Amniotic epithelial cell (primary cell): ENCODE measurements around the gene DPF3.

ENCODE experiments used
- DNase-seq: peaks from one replicate; pipeline ENCODE4 v3.0.0-alpha.2; 2010; ENCODE audit warnings: low read depth

Gene DPF3

DNA sequence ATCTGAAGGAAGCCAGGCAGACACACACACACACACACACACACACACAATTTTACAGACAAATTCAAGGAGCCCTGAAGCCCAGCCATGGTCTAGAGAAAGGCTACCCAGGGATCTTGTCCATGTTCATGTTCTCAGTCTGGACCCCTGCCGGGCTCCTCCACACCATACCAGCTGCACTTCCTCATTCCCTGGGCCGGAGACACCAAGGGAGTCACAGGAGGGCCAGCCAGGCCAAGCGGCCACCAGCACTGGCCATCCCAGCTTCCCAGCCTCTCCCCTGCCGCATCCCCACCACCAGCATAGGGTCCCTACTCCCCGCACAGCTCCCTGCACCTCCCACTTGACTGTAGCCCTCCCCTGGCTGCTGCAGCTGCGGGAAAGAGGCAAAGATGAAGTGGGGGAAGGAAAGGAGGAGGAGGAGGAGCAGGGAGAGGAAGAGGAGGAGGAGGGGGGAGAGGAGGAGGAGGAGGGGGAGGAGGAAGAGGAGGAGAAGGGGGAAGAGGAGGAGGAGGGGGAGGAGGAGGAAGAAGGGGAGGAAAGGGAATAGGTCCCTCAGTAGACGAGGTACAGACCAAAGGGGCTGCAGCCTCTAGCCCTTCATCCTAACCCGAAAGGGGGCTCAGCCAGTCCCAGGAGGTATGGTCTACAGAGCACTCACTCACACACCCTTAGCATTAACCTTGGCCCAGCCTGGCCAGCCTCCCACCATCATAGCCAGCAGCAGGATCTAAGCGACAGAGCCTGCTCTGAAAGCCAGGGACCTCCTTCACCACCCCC, 293.2 kb downstream of the DPF3 start:
- no peak for DNase-seq

DNA sequence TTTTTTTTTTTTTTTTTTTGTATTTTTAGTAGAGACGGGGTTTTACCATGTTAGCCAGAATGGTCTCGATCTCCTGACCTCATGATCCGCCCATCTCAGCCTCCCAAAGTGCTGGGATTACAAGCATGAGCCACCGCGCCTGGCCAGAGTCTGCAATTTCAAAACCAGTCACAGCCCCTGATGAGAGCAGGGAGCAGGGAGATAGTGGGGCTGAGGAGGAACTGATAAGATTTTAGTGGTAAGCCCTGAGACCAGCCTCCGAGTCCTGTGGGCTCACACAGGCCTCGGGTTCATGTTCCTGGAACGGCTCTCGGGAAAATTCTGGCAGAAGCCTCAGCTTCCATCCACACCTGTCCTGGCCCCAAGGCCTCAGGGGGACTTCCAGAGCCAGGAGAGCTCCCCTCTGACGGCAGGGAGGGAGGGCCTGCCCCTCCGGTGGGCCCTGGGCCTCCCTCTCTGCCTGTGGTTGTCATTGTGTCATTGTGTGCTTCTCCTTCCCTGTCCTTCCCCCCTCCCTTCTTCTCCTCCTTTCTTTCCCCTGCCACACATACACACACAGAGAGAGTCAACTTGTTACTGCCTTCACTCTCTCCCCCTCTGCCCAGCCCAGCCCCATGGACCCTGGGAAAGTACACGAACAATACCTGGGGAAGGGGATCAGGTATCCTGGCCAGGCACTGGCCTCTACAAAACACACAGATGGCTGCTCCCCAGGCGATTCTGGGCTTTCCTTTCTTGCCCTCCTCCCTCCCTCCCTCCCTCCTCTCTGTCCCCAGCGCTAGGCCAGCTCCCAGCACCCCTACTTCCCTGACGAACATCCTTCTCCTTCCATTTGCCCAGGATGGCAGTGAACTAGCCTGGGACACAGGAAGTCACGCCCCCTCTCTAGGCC, 294.1 kb downstream of the DPF3 start:
- peak; percentile 55 for DNase-seq

DNA sequence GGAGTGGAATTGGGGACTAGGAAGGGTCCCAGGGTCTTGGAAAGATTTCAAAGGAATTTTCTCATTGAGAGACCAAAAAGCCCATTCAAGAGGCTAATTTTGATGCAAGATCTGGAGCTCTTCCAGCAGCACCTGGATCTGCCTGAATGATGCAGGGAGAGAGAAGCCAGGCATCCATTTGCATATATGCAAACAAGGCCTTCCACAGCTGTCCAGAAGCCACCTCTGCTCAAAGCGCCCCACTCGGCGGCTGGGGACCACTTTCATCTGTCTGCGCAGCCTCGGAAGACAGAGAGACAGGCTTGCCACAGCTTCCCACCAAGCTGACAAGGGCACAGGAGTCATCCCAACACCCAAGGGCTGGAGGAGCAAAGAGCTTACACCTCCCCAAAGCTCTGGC, 295.6 kb downstream of the DPF3 start:
- DNase-seq, result no peak

DNA sequence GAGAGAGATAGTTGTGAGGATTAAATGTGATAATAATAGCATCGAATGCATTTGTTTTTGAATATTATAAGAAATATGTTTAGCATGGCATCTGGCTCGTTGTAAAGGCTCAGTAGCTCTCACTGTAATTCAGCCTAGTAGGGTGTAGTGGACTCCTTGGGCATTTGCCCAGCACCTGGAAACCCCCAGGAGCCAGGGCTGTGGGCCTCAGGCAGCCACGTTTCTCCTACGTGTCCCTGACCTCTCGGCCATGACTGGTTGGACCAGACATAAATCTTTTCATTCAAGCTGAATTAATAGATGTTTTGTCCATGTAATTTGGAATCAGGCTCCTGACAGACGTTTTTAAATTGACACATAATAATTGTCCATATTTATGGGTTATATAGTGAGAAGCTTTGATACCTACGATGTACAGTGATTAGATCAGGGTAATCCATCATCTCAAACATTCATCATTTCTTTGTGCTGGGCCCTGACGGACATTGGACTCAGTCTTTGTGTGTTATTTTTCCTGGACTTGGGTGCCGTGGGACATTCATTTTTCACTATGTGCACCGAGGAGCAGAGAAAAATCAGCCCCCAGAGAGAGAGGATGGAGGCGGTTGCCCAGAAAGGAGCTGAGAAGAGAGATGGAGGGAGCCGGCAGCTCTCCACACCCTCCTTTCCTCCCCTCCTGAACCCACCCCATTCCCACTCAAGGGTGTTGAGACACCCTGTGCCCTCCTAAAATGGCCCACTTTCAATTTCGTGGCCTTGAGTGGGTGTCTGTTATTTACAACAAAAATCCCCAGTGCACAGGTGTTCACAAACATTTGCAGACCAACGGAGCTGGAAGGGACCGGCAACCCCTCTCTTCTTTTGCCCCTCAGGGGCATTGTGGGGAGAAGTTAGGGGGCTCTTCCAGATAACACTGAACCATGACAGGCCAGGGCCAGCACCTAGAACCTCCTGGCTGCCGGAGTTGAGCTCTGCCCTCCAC, 296.4 kb downstream of the DPF3 start:
- no peak for DNase-seq

DNA sequence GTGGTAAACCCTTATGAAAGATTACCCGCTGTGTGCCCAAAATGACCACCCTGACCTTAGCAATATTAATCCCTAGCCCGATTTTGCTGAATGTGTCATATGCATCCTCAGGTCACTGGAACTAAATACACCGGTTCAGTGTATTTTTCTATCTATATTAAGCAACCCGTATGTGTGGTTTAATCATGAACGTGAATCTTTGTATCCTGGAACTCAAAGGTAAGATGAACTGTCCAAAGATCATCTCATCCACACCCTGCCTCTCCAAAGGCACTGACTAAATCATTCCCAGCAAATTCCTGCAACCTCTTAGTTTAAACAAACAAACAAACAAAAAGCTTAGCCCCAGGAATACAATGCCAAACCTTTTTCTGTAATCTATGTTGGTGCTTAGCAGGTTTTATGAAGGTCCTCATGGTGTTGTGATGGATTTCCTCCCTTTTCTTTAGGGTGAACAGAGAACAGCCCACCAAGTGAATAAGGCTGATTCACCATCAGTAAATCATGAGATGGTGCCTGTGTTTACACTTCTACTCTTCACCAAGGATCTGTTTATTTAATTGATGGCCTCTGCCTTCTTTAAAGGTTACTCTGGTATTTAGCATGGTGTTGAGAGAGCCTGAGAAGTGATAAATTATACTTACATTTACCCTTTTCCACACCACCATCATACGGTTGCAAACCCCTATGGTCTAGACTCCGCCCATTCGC, 298.6 kb downstream of the DPF3 start:
- DNase-seq, result no peak

DNA sequence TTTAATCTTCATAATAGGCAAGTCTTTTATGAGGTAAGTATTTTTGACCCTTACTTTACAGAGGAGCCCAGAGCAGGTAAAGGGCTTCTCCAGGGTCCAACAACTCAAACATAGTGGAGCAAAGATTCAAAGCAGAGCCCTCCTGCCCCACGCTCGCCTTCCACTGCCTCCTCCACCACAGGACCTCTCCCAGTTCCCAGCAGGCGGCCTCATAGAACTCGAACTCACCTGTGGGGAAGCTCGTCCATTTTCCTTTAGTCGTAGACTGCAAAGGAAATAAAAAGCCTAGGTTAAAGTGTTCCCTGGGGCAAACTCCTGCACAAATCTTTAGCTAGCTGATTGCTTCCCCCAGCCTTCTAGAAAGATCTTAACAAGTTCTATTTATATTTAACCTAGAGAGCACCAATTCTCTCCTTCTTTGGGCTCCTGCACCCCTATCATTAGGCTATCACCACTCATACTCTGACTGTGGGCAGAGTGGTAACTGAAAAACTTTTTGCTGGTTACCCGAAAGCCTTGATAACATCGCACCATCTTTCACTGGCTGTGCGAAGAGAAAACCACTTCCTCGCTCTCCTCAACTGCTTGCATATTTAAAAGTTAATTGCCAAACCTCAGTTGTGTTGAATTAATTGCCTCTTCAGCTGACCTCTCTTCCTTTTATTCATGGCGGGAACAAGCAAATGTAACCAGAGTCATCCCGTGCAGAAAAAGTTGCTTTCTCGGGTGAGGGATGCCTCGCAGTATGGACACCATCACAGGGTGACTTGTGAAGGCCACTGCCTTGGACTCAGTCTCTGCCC, 299.6 kb downstream of the DPF3 start:
- DNase-seq, result no peak

DNA sequence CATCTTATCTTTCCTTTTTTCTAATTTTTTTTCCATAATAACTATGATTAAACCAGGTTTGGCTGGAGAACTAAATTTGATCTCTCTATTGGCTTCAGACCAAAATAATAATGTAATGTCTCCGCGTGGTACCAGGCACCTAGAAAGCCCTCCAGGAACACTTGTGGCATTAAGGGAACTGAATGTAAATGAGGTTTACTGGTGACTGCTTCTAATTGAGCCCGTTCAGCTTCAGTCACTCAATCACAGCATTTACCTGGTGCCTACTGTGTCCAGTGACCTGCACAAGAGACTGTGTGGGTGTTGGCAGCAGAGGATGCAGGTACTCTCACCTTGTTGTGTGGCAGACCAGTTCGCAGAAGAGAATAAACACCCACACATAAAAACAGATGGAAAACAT, 302.5 kb downstream of the DPF3 start:
- DNase-seq, result no peak

DNA sequence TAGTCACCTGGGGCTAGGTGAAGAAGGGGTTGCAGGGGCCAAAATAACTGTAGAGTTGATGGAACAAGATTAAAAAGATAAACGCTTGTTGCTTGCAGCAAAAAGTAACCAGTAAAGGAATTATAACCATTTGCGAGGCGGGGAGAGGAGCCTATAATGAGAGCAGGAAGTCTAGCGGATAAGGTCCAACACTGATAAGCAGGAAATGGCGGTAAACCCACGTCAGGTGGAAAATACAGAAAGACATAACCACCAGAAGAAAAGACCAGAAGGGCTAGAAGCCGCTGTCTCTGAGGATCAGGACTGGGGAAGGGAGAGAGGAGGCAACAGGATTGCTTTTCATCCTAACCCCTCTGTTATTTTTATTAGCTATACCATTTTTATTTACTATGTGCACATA, 303.3 kb downstream of the DPF3 start:
- DNase-seq, result no peak

DNA sequence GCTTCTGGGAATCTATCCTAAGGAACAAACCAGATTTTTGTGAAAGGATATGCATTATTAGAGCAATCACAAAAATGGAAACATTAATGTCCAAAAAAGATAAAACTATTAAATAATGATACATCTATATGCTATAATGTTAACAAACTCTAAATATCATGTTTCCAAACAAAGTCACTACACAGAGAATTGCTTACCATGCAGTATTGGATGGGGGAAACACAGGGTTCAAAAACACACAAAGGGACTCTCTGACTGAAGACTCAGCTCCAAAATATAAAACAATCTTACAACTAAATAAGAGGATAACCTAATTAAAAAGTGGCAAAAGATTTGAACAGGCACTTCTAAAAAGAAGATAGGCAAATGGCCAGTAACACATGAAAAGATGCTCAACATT, 304.2 kb downstream of the DPF3 start:
- no peak for DNase-seq

DNA sequence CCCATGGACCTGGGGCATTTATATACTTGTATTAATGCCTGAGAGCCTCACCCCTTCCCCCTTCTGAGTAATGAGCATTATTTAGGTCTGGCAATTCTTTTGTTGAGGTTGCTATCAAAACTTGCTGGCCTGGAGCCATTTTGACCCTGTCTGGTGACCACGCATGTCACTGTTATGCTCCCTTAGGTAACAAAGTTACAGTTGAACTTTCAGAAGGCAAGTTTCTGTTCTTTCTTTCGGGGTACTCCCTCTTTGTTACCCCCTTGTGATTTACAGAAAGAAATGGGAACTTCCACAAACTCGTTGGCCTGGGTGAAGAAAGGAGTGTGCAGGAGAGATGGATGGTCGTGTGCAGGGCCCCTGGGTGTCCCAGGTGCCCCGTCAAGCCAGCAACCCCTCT, 305.4 kb downstream of the DPF3 start:
- no peak for DNase-seq

DNA sequence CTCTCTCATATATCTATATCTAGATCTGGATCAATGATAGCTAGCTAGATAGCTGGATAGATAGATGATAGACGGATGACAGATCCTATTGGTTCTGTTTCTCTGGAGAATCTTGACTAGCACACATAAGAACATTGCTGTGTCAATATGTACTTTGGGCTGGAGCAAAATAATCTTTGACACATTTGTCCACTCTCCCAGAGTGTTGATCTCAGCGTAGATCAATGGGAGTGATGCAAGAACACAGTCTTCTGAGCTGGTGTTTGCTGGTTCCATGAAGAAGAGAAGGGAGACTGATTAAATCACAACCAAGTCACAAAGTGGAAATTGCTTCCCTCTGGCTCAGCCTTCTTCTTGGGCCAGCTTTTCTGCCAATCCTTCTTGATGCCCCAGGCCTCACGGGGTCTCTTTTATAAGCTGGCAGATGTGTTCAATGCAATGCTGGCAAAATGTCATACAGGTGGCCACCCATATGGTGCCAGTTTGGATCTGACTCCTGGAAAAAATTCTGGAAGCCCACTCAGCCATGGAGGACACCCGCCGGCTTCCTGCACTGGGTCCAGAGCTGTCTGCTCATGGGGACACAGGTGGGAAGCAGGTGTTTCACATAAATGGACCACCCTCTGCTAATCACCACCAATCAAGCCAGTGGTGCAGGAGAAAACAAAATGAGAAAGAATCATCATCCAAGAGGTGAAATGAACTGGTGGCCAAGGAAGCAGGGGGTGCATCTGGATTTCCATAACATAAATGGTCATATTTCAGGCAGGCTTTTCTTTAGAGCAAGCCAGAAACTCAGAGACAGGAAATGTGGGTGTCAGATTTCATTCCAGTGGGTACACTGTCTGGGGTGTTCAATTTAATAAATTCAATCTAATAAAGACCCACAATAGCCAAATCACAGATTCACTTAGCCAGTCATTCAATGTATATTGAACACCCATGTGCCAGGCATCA, 310.3 kb downstream of the DPF3 start:
- no peak for DNase-seq

DNA sequence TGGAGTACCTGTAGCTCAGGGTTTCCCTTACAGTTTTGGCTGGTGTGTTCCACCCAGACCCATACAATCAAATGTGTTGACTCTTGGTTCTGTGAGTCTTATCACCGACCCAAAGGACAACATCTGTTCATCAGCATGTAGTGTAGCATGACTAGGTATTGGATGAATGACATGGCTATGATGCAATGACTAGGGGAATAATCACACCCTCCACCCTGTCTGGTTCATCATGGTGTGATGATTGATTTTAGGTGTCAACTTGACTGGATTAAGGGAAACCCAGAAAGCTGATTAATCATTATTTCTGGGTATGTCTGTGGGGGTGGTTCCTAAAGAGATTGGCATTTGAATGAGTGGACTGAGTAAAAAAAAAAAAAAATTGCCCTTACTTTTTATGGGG, 311.3 kb downstream of the DPF3 start:
- peak; percentile 31 for DNase-seq

DNA sequence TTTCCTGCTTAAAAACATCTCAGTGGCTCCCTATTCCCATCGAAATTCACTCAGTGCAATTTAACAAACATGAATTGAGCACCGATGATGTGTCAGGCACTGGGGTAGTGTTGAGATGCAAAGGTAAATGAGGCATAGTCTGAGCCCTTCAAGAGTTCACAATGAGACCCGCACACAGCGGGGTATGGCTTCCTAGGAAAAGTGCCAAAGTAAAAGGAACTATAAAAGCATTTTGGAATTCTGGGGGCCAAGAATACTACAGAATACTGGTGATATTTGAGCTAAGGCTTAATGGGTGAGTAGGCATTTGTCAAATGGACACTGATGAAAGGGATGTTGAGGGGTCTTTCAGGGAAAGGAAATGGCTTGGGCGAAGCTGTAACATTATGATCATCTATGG, 315.4 kb downstream of the DPF3 start:
- DNase-seq, result no peak

DNA sequence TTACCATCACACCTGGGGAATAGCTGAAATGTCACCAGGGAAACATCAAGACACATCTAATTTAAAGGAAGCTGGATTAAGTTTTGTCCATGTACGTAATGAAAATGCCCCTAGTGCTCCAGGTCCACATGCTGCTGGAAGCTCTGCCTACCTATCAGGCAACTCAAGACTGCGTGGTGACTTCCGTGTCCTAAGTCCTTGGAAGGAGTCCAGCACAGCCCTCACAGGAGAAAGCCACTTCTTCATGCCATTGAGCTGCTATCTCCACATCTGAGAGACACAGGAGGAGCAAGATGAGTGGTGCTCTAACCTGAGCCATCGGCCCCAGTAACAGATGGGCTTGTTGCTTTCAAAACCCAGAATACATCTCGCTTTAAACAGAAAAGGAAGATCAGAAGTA, 316.4 kb downstream of the DPF3 start:
- no peak for DNase-seq

DNA sequence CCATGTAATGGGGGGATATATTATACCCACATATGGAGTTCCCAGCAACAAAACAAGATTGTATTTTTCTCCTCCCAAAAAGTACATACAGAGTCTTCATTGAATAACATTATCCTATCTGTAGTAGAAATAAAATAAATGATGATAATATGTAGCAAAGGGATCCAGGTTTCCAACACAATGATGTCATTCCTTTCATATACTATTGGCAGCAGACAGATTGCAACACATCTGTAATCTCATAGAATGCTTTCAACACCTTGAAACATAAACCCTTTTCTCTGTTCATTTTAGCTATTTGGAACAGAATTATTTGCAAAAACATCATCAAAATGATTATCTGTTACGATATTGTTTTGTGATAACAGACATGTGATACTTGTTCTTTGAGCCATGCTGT, 317.6 kb downstream of the DPF3 start:
- peak; percentile 28 for DNase-seq

DNA sequence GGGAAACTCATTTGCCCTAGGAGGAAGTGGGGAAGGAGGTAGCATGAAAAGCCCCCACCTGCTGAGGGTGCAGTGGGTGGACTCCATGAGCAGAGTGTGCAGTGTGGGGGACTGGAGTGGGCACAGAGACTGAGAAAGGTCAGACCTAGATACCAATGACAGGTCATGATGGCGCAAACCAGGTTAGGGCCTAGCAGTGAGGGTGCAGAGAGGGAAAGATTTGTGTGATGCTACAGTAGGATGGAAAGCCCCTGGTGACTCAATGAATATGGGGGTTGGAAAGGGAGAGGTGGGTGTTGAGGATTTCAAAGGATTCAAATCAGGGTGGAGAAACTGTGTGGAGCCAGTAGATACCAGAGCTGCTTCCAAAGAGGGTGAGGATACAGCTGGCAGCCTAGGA, 319.2 kb downstream of the DPF3 start:
- DNase-seq, result no peak

DNA sequence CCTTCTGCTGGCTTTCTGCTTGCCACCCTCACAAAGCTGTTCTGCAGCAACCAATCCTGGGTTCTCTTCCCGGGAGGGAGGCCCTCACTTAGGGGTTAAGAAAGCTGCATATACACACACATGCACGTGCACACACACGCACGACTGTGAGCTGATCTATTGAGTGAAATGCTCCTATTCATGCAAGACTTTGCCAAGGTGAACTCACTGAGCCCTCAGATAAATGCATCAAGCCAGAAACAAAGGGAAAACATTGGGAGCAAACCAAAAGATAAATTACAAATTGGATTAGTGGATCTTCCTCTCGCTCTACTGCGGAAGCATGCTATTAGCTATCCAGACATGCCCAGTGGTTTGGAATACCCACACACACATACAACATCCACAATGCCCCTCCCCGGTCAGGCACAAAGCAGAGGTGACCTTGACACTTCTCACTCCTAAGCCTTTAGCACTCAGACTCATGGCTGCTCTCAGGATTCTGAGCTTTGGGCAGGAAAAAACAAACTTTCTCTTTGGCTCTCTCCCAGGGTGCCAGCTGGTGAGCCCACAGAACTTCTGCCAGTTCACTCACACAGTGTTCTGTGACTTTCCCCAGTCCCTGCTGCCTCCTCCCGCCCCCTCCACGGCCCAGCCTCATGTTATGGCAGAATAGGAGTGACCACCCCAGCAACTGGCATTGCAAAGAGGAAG, 320.0 kb downstream of the DPF3 start:
- no peak for DNase-seq
